HepG2 (cell line): Measurements from ENCODE around the gene UQCRHL. TPM values are rescaled to one million over a fixed set of nuclear protein-coding genes. Genes with fewer than 3 reads are reported as not detected.

Experiments
- ATAC-seq: fragments of 200-7000 bp; cut with Tn5 transposase; 3 replicates; pipeline ENCODE4 v1.9.1; 2020; ENCODE audit warnings: mild to moderate bottlenecking, moderate library complexity
- BruUV-seq: library from RNA; stranded (reverse); fragments of 400-500 nt; replicated peaks from 2 replicates; lab custom pipeline; 2021; lab: Mats Ljungman, UMichigan
- CTCF ChIA-PET: fragments of 300-600 bp; formaldehyde crosslinking; extraction: SDS; loops from one replicate; lab custom pipeline; 2021; ENCODE audit warnings: low total read pairs, inconsistent platforms, low intra/inter-chr PET ratio; lab: Yijun Ruan, JAX
- POLR2A ChIA-PET: fragments of 350-600 bp; sonication (Branson Sonifier 250); formaldehyde crosslinking; loops from one replicate; lab custom pipeline; 2020; ENCODE audit warnings: antibody characterized with exemption, inconsistent platforms; lab: Yijun Ruan, JAX
- DNase-seq: peaks from one replicate; pipeline ENCODE4 v3.0.0-alpha.2; 2015; ENCODE audit warnings: low spot score
- FAIRE-seq: peaks from 3 replicates; lab custom pipeline; 2011; peaks lifted over from hg19 to GRCh38; lab: Jason Lieb, UNC
- H2AFZ ChIP-seq: one replicate; pipeline ENCODE4 v1.6.1; 2011; ENCODE audit warnings: low read length, inconsistent platforms
- H3K27ac ChIP-seq: fragments of 300-600 bp; 3 replicates; pipeline ENCODE4 v1.8.0; 2011; ENCODE audit warnings: mixed run types, mild to moderate bottlenecking, mixed read lengths, low read length, inconsistent platforms; ENCODE audit not compliant: insufficient read depth; ENCODE audit errors: extremely low read length
- H3K27me3 ChIP-seq, 2 experiments: fragments of 200-600 bp in 1 of 2; 2 replicates in 1 of 2; 3 replicates in 1 of 2; pipeline versions ENCODE4 v1.6.0 to v1.8.0; 2011; ENCODE audit warnings: low read length in 2 of 2, mild to moderate bottlenecking in 2 of 2, moderate library complexity in 2 of 2, inconsistent platforms in 1 of 2; ENCODE audit not compliant: insufficient read depth in 2 of 2, control insufficient read depth in 1 of 2
- H3K36me3 ChIP-seq, 2 experiments: fragments of 200-600 bp in 1 of 2; replicated peaks in 1 of 2; 2 replicates in 1 of 2; 3 replicates in 1 of 2; pipeline versions ENCODE4 v1.5.1 to v1.8.0; 2011; ENCODE audit warnings: low read length in 2 of 2, inconsistent platforms in 1 of 2; ENCODE audit not compliant: insufficient read depth in 2 of 2, control insufficient read depth in 1 of 2
- H3K4me1 ChIP-seq: 2 replicates; pipeline ENCODE4 v1.5.1; 2012; ENCODE audit warnings: low read length, inconsistent platforms; ENCODE audit not compliant: insufficient read depth
- H3K4me2 ChIP-seq: 2 replicates; pipeline ENCODE4 v1.6.0; 2011; ENCODE audit warnings: low read depth, low read length, inconsistent platforms
- H3K4me3 ChIP-seq, 3 experiments: fragments of 200-600 bp in 1 of 3; sonication (generic), shearing (Covaris generic) in 1 of 3; replicated peaks in 1 of 3; 2 replicates each; pipeline ENCODE4 v1.5.1; 2011 to 2016; ENCODE audit warnings: low read length in 3 of 3, inconsistent platforms in 2 of 3, low read depth in 2 of 3, mild to moderate bottlenecking in 2 of 3, control low read depth in 1 of 3, mixed read lengths in 1 of 3; ENCODE audit not compliant: insufficient read depth in 1 of 3
- H3K79me2 ChIP-seq: one replicate; pipeline ENCODE4 v1.6.1; 2011; ENCODE audit warnings: low read length, inconsistent platforms; ENCODE audit not compliant: insufficient read depth
- H3K9ac ChIP-seq: 2 replicates; pipeline ENCODE4 v1.6.0; 2011; ENCODE audit warnings: mild to moderate bottlenecking, low read depth, low read length, inconsistent platforms; ENCODE audit not compliant: insufficient read depth
- H3K9me3 ChIP-seq: 2 replicates; pipeline ENCODE4 v1.5.1; 2012; ENCODE audit warnings: mild to moderate bottlenecking, low read length
- H4K20me1 ChIP-seq: 2 replicates; pipeline ENCODE4 v1.6.0; 2011; ENCODE audit warnings: inconsistent platforms, mild to moderate bottlenecking, low read length, moderate library complexity; ENCODE audit not compliant: insufficient read depth
- ADNP ChIP-seq: sonication (generic); formaldehyde crosslinking; IDR thresholded peaks from 2 replicates; pipeline ENCODE4 v1.4.0; 2020; ENCODE audit warnings: missing genetic modification reagents
- ETS1 ChIP-seq: sonication (generic); formaldehyde crosslinking; IDR thresholded peaks from 2 replicates; pipeline ENCODE4 v1.4.0; 2020; ENCODE audit warnings: missing genetic modification reagents
- ETV6 ChIP-seq: sonication (generic); formaldehyde crosslinking; conservative IDR thresholded peaks from 2 replicates; pipeline ENCODE4 v1.4.0; 2020; ENCODE audit warnings: missing genetic modification reagents
- FOXA3 ChIP-seq: IDR thresholded peaks from 2 replicates; pipeline ENCODE4 v1.6.1; 2016; ENCODE audit warnings: missing genetic modification reagents, missing compliant biosample characterization
- FOXJ3 ChIP-seq: sonication (generic); formaldehyde crosslinking; IDR thresholded peaks from 2 replicates; pipeline ENCODE4 v1.4.0; 2020; ENCODE audit warnings: missing genetic modification reagents, mild to moderate bottlenecking, borderline replicate concordance
- HNRNPH1 ChIP-seq: fragments of 200-400 bp; formaldehyde crosslinking; optimal IDR thresholded peaks from 2 replicates; pipeline ENCODE3; 2017; ENCODE audit warnings: mild to moderate bottlenecking, low read depth, low read length
- IKZF1 ChIP-seq: fragments of 450-650 bp; IDR thresholded peaks from 2 replicates; pipeline ENCODE4 v1.7.1; 2016
- KDM3A ChIP-seq: IDR thresholded peaks from 2 replicates; pipeline ENCODE4 v1.6.1; 2018; ENCODE audit warnings: low read depth, missing compliant biosample characterization
- MEF2D ChIP-seq: sonication (generic); formaldehyde crosslinking; IDR thresholded peaks from 2 replicates; pipeline ENCODE4 v1.5.1; 2020; ENCODE audit warnings: mild to moderate bottlenecking, missing genetic modification reagents
- NR1H2 ChIP-seq: sonication (generic); formaldehyde crosslinking; IDR thresholded peaks from 2 replicates; pipeline ENCODE4 v1.8.1; 2022; ENCODE audit warnings: low read depth, missing genetic modification reagents, borderline replicate concordance
- PHF5A ChIP-seq: IDR thresholded peaks from one replicate; pipeline ENCODE4 v1.6.1; 2018; ENCODE audit warnings: low read depth, missing genetic modification reagents; ENCODE audit not compliant: unreplicated experiment
- PHF8 ChIP-seq: sonication (generic); formaldehyde crosslinking; IDR thresholded peaks from 2 replicates; pipeline ENCODE4 v1.5.0; 2020; ENCODE audit warnings: missing genetic modification reagents
- POLR2A ChIP-seq, 2 experiments: IDR thresholded peaks; 2 replicates each; pipeline ENCODE4 v1.6.1; 2011; ENCODE audit warnings: low read depth in 2 of 2, low read length in 2 of 2, mild to moderate bottlenecking in 1 of 2, moderate library complexity in 1 of 2; ENCODE audit not compliant: insufficient read depth in 1 of 2
- PRMT3 ChIP-seq: sonication (generic); formaldehyde crosslinking; IDR thresholded peaks from 2 replicates; pipeline ENCODE4 v1.8.1; 2022; ENCODE audit warnings: low read depth, mild to moderate bottlenecking, moderate library complexity, missing genetic modification reagents, borderline replicate concordance
- RARA ChIP-seq: IDR thresholded peaks from 2 replicates; pipeline ENCODE4 v1.6.1; 2016; ENCODE audit warnings: missing genetic modification reagents, missing compliant biosample characterization
- SAP130 ChIP-seq: IDR thresholded peaks from 2 replicates; pipeline ENCODE4 v1.6.1; 2016; ENCODE audit warnings: low read depth
- ZEB1 ChIP-seq: IDR thresholded peaks from 2 replicates; pipeline ENCODE4 v1.6.1; 2012; ENCODE audit warnings: mild to moderate bottlenecking, low read depth, inconsistent platforms; ENCODE audit not compliant: insufficient replicate concordance
- ZNF260 ChIP-seq: sonication (generic); formaldehyde crosslinking; IDR thresholded peaks from 2 replicates; pipeline ENCODE4 v1.4.0; 2020; ENCODE audit warnings: missing genetic modification reagents, low read depth, mild to moderate bottlenecking, borderline replicate concordance
- ZNF276 ChIP-seq: sonication (generic); formaldehyde crosslinking; IDR thresholded peaks from 2 replicates; pipeline ENCODE4 v1.4.0; 2020; ENCODE audit warnings: mild to moderate bottlenecking, low read depth, missing genetic modification reagents
- ZNF34 ChIP-seq: sonication (generic); formaldehyde crosslinking; IDR thresholded peaks from 2 replicates; pipeline ENCODE4 v1.4.0; 2020; ENCODE audit warnings: mild to moderate bottlenecking, missing genetic modification reagents, borderline replicate concordance
- ZNF431 ChIP-seq: sonication (generic); formaldehyde crosslinking; IDR thresholded peaks from 2 replicates; pipeline ENCODE4 v1.9.0; 2022; ENCODE audit warnings: missing genetic modification reagents, low read depth, mild to moderate bottlenecking, borderline replicate concordance
- ZNF543 ChIP-seq: sonication (generic); formaldehyde crosslinking; IDR thresholded peaks from 2 replicates; pipeline ENCODE4 v1.4.0; 2020; ENCODE audit warnings: mild to moderate bottlenecking, missing genetic modification reagents
- ZNF781 ChIP-seq: sonication (generic); formaldehyde crosslinking; IDR thresholded peaks from 2 replicates; pipeline ENCODE4 v1.5.1; 2020; ENCODE audit warnings: borderline replicate concordance, mild to moderate bottlenecking, missing genetic modification reagents; ENCODE audit errors: not compliant biosample characterization
- ZSCAN25 ChIP-seq: sonication (generic); formaldehyde crosslinking; IDR thresholded peaks from 2 replicates; pipeline ENCODE4 v1.8.0; 2022; ENCODE audit warnings: mild to moderate bottlenecking, missing genetic modification reagents
- WGBS: methylation state at CpG from one replicate; pipeline ENCODE4 v1.1.6; 2017; ENCODE audit warnings: low lambda C conversion rate; 5-methylcytosine and 5-hydroxymethylcytosine counted together
- in situ Hi-C: cut with HindIII; loops from 2 replicates; pipeline ENCODE4 v1.10.0; 2017; ENCODE audit warnings: low pct_unique_long_range_greater_than_20kb; ENCODE audit not compliant: extremely low pct_ligation_motif_present
- intact Hi-C: fragments of 100-400 bp; cut with micrococcal nuclease; formaldehyde crosslinking; loops from one replicate; pipeline ENCODE4 v1.10.0; 2022; ENCODE audit not compliant: unreplicated experiment
- polyA plus RNA-seq, 8 experiments: library from polyadenylated mRNA; depleted of rRNA in 3 of 8; stranded (reverse) in 7 of 8; unstranded in 1 of 8; fragments of >200 nt; fragmentation: Illumina TruSeq in 4 of 8; extraction: Trizol in 4 of 8; gene quantifications; 2 replicates each; pipeline versions ENCODE4 v1.2.1 to v1.2.3, GENCODE V29; 2011 to 2016; ENCODE audit warnings: low read depth in 4 of 8, missing spikeins in 1 of 8, mixed read lengths in 1 of 8; ENCODE audit not compliant: insufficient read depth in 1 of 8
- total RNA-seq, 5 experiments: library from RNA; depleted of rRNA; stranded (reverse); fragments of >200 nt; fragmentation: Illumina TruSeq; extraction: Trizol; gene quantifications; 2 replicates each; pipeline ENCODE4 v1.2.3, GENCODE V29; 2016; ENCODE audit warnings: low read depth in 1 of 5

Gene UQCRHL
- total and polyA plus RNA-seq, 2 of the 13 experiments (the other 11 are each of a cell fraction or from before 2014, with no cell fraction given), result 1.8 to 2.3 TPM

GRCh38 chr1:15850471-15851001 lies 43.1 kb upstream of the UQCRHL start:
- no TSS peak for BruUV-seq
- FAIRE-seq (no peak), DNase-seq (peak; percentile 44), ATAC-seq (no peak)
- peak overlapping the region; percentile 83 to 98 (median 98); a peak in 5 of 6 replicates for H3K4me3 ChIP-seq
- H3K27ac ChIP-seq, result peak overlapping the region; percentile 99
- H3K4me1 ChIP-seq, result peaks cover 37% of the 10 kb centered on the region
- no peak overlapping the region for H2AFZ ChIP-seq
- peak overlapping the region; percentile 91 for H3K9ac ChIP-seq
- intact Hi-C loops, result no loop called here
- 20% methylated on average over 2 of the region's 2 CpGs for WGBS
- ChIA-PET CTCF (no interaction called here), POLR2A (interaction anchor here (0.6 to 10.4 kb wide), 8 partner anchors 9 to 125 kb away, joined by 3 to 208 read pairs (median 8); partner anchors contain the start of gene ZBTB17)
- no peaks in the 10 kb centered on the region; a peak in 2 of 5 replicates for H3K27me3 ChIP-seq
- H3K9me3 ChIP-seq, result no peaks in the 10 kb centered on the region
- peak overlapping the region; percentile 95 for H3K4me2 ChIP-seq
- in situ Hi-C loops, result no loop called here
- H3K36me3 ChIP-seq, result no peaks in the 10 kb centered on the region
- peaks cover 83% of the 10 kb centered on the region for H3K79me2 ChIP-seq
- no peaks in the 10 kb centered on the region for H4K20me1 ChIP-seq
- no peak for TF ChIP-seq ETS1 (CRISPR knock-in tag)
- no peak for TF ChIP-seq ETV6
- TF ChIP-seq NR1H2 (CRISPR knock-in tag), result no peak
- no peak for TF ChIP-seq ZNF431 (CRISPR knock-in tag)
- peak; percentile 53 for TF ChIP-seq RARA (CRISPR knock-in tag)
- no peak for TF ChIP-seq FOXJ3 (CRISPR knock-in tag)
- TF ChIP-seq PRMT3 (CRISPR knock-in tag), result no peak
- no peak for TF ChIP-seq ZNF276
- TF ChIP-seq IKZF1, result no peak
- peak; percentile 83 for TF ChIP-seq MEF2D (CRISPR knock-in tag)
- TF ChIP-seq ZNF543 (CRISPR knock-in tag), result no peak
- TF ChIP-seq PHF5A (CRISPR knock-in tag), result no peak
- no peak for TF ChIP-seq ZNF34 (CRISPR knock-in tag)
- TF ChIP-seq KDM3A (CRISPR knock-in tag), result no peak
- TF ChIP-seq POLR2A (IDR thresholded peaks at IDR 0.05; ENCODE audit: insufficient read depth in 1 of 2, low read depth in 2 of 2, low read length in 2 of 2), result no peak
- TF ChIP-seq ADNP (CRISPR knock-in tag), result no peak
- no peak for TF ChIP-seq ZSCAN25 (CRISPR knock-in tag)
- TF ChIP-seq PHF8 (CRISPR knock-in tag), result no peak
- peak; percentile 47 for TF ChIP-seq SAP130 (CRISPR knock-in tag)
- peak; percentile 65 for TF ChIP-seq FOXA3
- no peak for TF ChIP-seq ZNF781
- no peak for TF ChIP-seq ZNF260 (CRISPR knock-in tag)
- peak; percentile 40 for TF ChIP-seq ZEB1
- no peak for TF ChIP-seq HNRNPH1
